Measurements from ENCODE around the gene ASNS. TPM values are rescaled to one million over a fixed set of nuclear protein-coding genes. Genes with fewer than 3 reads are reported as not detected.

ASNS gene
- total and polyA plus RNA-seq, 4 experiments from 2014 or later = 23.0 to 37.9 (median 34.5) TPM

DNA sequence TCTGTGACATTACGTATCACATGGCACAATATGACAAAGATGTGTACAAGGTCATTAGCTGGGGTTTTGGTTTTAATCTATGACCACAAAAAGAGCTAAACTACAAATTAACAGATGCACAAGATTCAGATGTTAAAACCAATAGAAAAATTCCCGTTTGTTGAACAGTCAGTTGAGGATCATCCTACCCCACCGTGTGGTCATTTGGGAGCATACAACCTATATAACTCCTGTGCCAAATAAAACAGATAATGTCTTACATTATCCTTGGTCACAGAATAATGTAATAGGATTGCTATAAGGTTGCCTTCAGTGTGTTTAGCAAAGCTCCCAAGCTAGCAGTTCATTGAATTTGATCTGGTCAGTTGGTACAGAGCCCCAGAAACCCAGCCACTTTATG is 28.2 kb downstream of the ASNS start:
- H3K4me3 Mint-ChIP-seq = no peak overlapping the region
- Histone ChIP-seq H3K9me3 (ENCODE audit: control insufficient read depth in 1 of 2, low read length in 2 of 2) (no peaks in the 10 kb centered on the region), H3K27ac (ENCODE audit: low read depth, low read length) (no peak overlapping the region), H3K27me3 (ENCODE audit: insufficient read depth, low read length) (peaks cover 4% of the 10 kb centered on the region), H3K4me1 (ENCODE audit: insufficient read depth, low read length) (no peaks in the 10 kb centered on the region), H3K4me3 (ENCODE audit: low read length in 2 of 2) (no peak overlapping the region), H3K36me3 (ENCODE audit: insufficient read depth, low read length) (no peaks in the 10 kb centered on the region)
- no peak overlapping the region for H3K27ac Mint-ChIP-seq
- DNase-seq = no peak
- H3K4me1 Mint-ChIP-seq = no peaks in the 10 kb centered on the region
- H3K9me3 Mint-ChIP-seq = no peaks in the 10 kb centered on the region
- H3K27me3 Mint-ChIP-seq = peaks cover 9 to 13% of the 10 kb centered on the region in 2 donors
- intact Hi-C loops (cut with micrococcal nuclease) = loop anchor here (2.0 kb wide), 1 partner anchor 739 kb away; no protein-coding TSS in a partner anchor
- ChIA-PET CTCF (ENCODE audit: partially characterized antibody) (interaction anchor here (1.2 to 3.3 kb wide), 2 partner anchors 20 to 28 kb away, joined by 3 to 7 read pairs; partner anchors contain the start of gene ASNS), POLR2A (ENCODE audit: partially characterized antibody) (no interaction called here)
- H3K36me3 Mint-ChIP-seq = no peaks in the 10 kb centered on the region

DNA sequence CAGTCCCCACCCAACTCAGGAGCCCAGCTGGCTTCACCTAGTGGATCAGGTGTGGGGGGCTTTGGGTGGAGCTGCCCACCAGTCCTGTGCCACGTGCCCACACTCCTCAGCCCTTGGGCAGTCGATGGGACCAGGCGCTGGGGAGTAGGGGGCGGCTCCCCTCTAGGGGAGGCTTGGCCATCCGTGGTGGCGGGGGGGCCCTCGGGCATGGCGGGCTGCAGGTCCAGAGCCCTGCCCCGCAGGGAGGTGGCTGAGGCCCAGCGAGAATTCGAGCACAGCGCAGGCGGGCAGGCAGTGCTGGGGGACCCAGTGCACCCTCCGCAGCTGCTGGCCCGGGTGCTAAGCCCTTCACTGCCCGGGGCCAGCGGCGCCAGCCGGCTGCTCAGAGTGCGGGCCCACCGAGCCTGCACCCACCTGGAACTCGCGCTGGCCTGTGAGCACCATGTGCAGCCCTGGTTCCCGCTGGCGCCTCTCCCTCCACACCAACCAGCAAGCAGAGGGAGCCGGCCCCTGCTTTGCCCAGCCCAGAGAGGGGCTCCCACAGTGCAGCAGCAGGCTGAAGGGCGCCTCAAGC is 29.3 kb downstream of the ASNS start:
- H3K36me3 ChIP-seq (ENCODE audit: insufficient read depth, low read length) = no peaks in the 10 kb centered on the region
- Mint-ChIP-seq H3K4me3 (no peak overlapping the region), H3K27ac (no peak overlapping the region), H3K9me3 (no peaks in the 10 kb centered on the region), H3K36me3 (no peaks in the 10 kb centered on the region), H3K4me1 (no peaks in the 10 kb centered on the region), H3K27me3 (peaks cover 12 to 15% of the 10 kb centered on the region in 2 donors)
- H3K27ac ChIP-seq (ENCODE audit: low read depth, low read length) = no peak overlapping the region
- CTCF ChIA-PET (ENCODE audit: partially characterized antibody) = interaction anchor here (0.7 to 1.1 kb wide), 2 partner anchors 10 to 18 kb away, joined by 3 read pairs; no protein-coding TSS in a partner anchor
- no peaks in the 10 kb centered on the region for H3K4me1 ChIP-seq (ENCODE audit: insufficient read depth, low read length)
- H3K27me3 ChIP-seq (ENCODE audit: insufficient read depth, low read length) = peaks cover 4% of the 10 kb centered on the region
- DNase-seq = no peak
- no peak overlapping the region for H3K4me3 ChIP-seq (ENCODE audit: low read length in 2 of 2)
- POLR2A ChIA-PET (ENCODE audit: partially characterized antibody) = no interaction called here
- no peaks in the 10 kb centered on the region for H3K9me3 ChIP-seq (ENCODE audit: control insufficient read depth in 1 of 2, low read length in 2 of 2)
- intact Hi-C loops (cut with micrococcal nuclease) = no loop called here

- no peak for DNase-seq
- intact Hi-C loops (cut with micrococcal nuclease) = no loop called here
- Mint-ChIP-seq H3K36me3 (no peaks in the 10 kb centered on the region), H3K4me1 (no peaks in the 10 kb centered on the region), H3K9me3 (no peaks in the 10 kb centered on the region), H3K4me3 (no peak overlapping the region), H3K27me3 (peaks cover 17% of the 10 kb centered on the region in 2 donors), H3K27ac (no peak overlapping the region)
- Histone ChIP-seq H3K4me3 (ENCODE audit: low read length in 2 of 2) (no peak overlapping the region), H3K27me3 (ENCODE audit: insufficient read depth, low read length) (peaks cover 4% of the 10 kb centered on the region), H3K36me3 (ENCODE audit: insufficient read depth, low read length) (no peaks in the 10 kb centered on the region), H3K4me1 (ENCODE audit: insufficient read depth, low read length) (no peaks in the 10 kb centered on the region), H3K9me3 (ENCODE audit: control insufficient read depth in 1 of 2, low read length in 2 of 2) (no peaks in the 10 kb centered on the region), H3K27ac (ENCODE audit: low read depth, low read length) (no peak overlapping the region)
- CTCF ChIA-PET (ENCODE audit: partially characterized antibody) = interaction anchor here (0.7 to 1.1 kb wide), 2 partner anchors 9 to 17 kb away, joined by 3 read pairs; no protein-coding TSS in a partner anchor
- POLR2A ChIA-PET (ENCODE audit: partially characterized antibody) = no interaction called here
Measured at GRCh38 chr7:97842006-97842405, 30.2 kb downstream of the ASNS start.

DNA sequence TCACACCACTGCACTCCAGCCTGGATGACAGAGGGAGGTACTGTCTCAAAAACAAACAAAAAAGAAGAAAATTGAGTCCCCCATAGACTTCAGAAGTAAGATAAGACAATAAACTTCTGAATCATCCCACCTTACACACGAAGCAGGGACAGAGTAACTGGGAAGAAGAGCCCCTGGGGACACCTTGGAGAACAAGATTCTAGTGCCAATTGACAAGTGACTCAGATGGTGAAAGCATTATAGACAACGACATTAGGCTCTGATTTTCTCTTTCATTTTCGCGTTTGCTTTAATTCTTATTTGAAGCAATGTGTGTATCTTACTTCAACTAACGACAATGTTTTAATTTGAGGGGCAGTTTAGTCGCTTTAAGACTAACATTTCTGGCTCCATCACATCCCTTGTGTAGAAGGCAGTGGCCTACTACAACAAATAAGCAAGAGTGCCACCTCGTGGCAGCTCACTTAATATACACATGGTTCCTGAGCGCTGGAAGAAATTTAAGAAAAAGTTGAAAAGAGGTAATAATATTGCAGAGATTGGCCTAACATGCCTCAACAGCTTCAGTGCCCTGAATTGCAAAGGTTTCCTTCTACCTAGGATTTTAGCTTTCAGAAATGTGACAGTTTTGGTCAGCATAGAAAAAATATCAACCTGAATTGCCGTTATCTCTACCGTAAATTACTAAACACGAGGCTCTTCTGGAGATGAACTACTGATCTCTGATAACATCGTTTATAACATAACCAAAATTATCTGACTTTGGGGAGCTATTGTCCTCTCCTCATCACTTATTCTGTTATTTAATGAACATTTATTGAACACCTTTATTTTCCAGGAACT is 36.7 kb downstream of the ASNS start:
- H3K4me1 Mint-ChIP-seq = peaks cover 0 to 2% (median 1%) of the 10 kb centered on the region in 4 donors
- CTCF ChIA-PET (ENCODE audit: partially characterized antibody) = interaction anchor here (0.6 to 4.4 kb wide), 11 partner anchors 10 to 1919 kb away, joined by 3 to 32 read pairs (median 5); no protein-coding TSS in a partner anchor
- H3K9me3 ChIP-seq (ENCODE audit: control insufficient read depth in 1 of 2, low read length in 2 of 2) = no peaks in the 10 kb centered on the region
- no peak overlapping the region for H3K4me3 ChIP-seq (ENCODE audit: low read length in 2 of 2)
- POLR2A ChIA-PET (ENCODE audit: partially characterized antibody) = no interaction called here
- no peaks in the 10 kb centered on the region for H3K36me3 Mint-ChIP-seq
- no peaks in the 10 kb centered on the region for H3K4me1 ChIP-seq (ENCODE audit: insufficient read depth, low read length)
- no peaks in the 10 kb centered on the region for H3K36me3 ChIP-seq (ENCODE audit: insufficient read depth, low read length)
- H3K4me3 Mint-ChIP-seq = peak overlapping the region in 1 of 8 donors; percentile 29
- peak; percentile 35 to 48 (median 39) for DNase-seq
- H3K27me3 ChIP-seq (ENCODE audit: insufficient read depth, low read length) = peaks cover 4% of the 10 kb centered on the region
- peaks cover 26 to 38% of the 10 kb centered on the region in 2 donors for H3K27me3 Mint-ChIP-seq
- H3K27ac Mint-ChIP-seq = no peak overlapping the region
- no peak overlapping the region for H3K27ac ChIP-seq (ENCODE audit: low read depth, low read length)
- intact Hi-C loops (cut with micrococcal nuclease) = loop anchor here (1.0 to 10.0 kb wide), 4 partner anchors 37 to 1758 kb away; partner anchors contain the start of gene ASNS
- no peaks in the 10 kb centered on the region for H3K9me3 Mint-ChIP-seq

DNA sequence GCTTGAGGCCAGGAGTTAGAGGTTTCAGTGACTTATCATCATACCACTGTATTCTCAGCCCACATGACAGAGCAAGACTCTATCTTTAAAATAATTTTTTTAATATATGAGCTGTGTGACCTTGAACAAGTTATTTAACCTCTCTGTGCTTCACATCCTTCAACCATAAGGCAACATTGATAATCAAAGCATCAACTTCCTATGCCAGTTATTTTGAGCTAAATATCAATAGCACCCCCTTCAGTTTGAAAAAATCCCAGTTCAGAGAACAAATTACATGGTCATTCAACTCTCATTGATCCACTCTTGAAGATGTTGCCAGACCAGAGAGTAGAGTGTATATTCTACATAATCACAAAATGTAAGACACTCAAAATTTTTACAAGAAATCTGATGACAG is 53.0 kb downstream of the ASNS start:
- no peaks in the 10 kb centered on the region for H3K36me3 ChIP-seq (ENCODE audit: insufficient read depth, low read length)
- no peaks in the 10 kb centered on the region for H3K27me3 ChIP-seq (ENCODE audit: insufficient read depth, low read length)
- H3K4me1 Mint-ChIP-seq = no peaks in the 10 kb centered on the region
- H3K27ac Mint-ChIP-seq = no peak overlapping the region
- no peak for DNase-seq
- H3K9me3 Mint-ChIP-seq = no peaks in the 10 kb centered on the region
- H3K9me3 ChIP-seq (ENCODE audit: control insufficient read depth in 1 of 2, low read length in 2 of 2) = no peaks in the 10 kb centered on the region
- no peaks in the 10 kb centered on the region for H3K36me3 Mint-ChIP-seq
- H3K4me3 ChIP-seq (ENCODE audit: low read length in 2 of 2) = no peak overlapping the region
- CTCF ChIA-PET (ENCODE audit: partially characterized antibody) = interaction anchor here (1.1 kb wide), 1 partner anchor 715 kb away, joined by 3 read pairs; no protein-coding TSS in a partner anchor
- POLR2A ChIA-PET (ENCODE audit: partially characterized antibody) = no interaction called here
- intact Hi-C loops (cut with micrococcal nuclease) = no loop called here
- no peak overlapping the region for H3K4me3 Mint-ChIP-seq
- no peak overlapping the region for H3K27ac ChIP-seq (ENCODE audit: low read depth, low read length)
- peaks cover 0 to 3% of the 10 kb centered on the region in 2 donors for H3K27me3 Mint-ChIP-seq
- H3K4me1 ChIP-seq (ENCODE audit: insufficient read depth, low read length) = no peaks in the 10 kb centered on the region

GRCh38 chr7:97818066-97818663 is 54.0 kb downstream of the ASNS start:
- CTCF ChIA-PET (ENCODE audit: partially characterized antibody) = interaction anchor here (1.1 kb wide), 1 partner anchor 714 kb away, joined by 3 read pairs; no protein-coding TSS in a partner anchor
- no peaks in the 10 kb centered on the region for H3K36me3 ChIP-seq (ENCODE audit: insufficient read depth, low read length)
- POLR2A ChIA-PET (ENCODE audit: partially characterized antibody) = no interaction called here
- H3K27me3 ChIP-seq (ENCODE audit: insufficient read depth, low read length) = no peaks in the 10 kb centered on the region
- no peaks in the 10 kb centered on the region for H3K4me1 Mint-ChIP-seq
- intact Hi-C loops (cut with micrococcal nuclease) = no loop called here
- no peak overlapping the region for H3K27ac Mint-ChIP-seq
- no peaks in the 10 kb centered on the region for H3K9me3 ChIP-seq (ENCODE audit: control insufficient read depth in 1 of 2, low read length in 2 of 2)
- H3K27me3 Mint-ChIP-seq = peaks cover 0 to 2% of the 10 kb centered on the region in 2 donors
- no peak for DNase-seq
- H3K4me1 ChIP-seq (ENCODE audit: insufficient read depth, low read length) = no peaks in the 10 kb centered on the region
- H3K36me3 Mint-ChIP-seq = no peaks in the 10 kb centered on the region
- H3K9me3 Mint-ChIP-seq = no peaks in the 10 kb centered on the region
- no peak overlapping the region for H3K27ac ChIP-seq (ENCODE audit: low read depth, low read length)
- H3K4me3 ChIP-seq (ENCODE audit: low read length in 2 of 2) = no peak overlapping the region
- no peak overlapping the region for H3K4me3 Mint-ChIP-seq

Measured in CD4-positive, alpha-beta memory T cell (primary cell).